Stimulated activated effector memory CD8-positive, alpha-beta T cell treated with anti-CD3 and anti-CD28 coated beads, Interleukin-12 subunit alpha, Interleukin-12 subunit beta, amount 100 ng/mL, for 72 hours (primary cell): Measurements from ENCODE around the gene TBC1D9.
A peak's percentile ranks its signal among the peaks of the same experiment; 100 is the strongest.

ENCODE experiments used
- ATAC-seq: fragments of 150-1000 bp; cut with Tn5 transposase; 2 replicates; pipeline ENCODE4 v1.10.0; 2021
- DNase-seq, 2 donors: peaks; one replicate each; pipeline ENCODE4 v3.0.0; 2021 to 2022; ENCODE audit warnings: low spot score in 2 of 2
- H3K27ac Mint-ChIP-seq: one replicate; pipeline ENCODE4 v1.8.0; 2022; ENCODE audit warnings: mild to moderate bottlenecking, mixed read lengths
- H3K36me3 Mint-ChIP-seq: one replicate; pipeline ENCODE4 v1.8.0; 2022; ENCODE audit warnings: mild to moderate bottlenecking, mixed read lengths
- H3K4me1 Mint-ChIP-seq: one replicate; pipeline ENCODE4 v1.8.0; 2022; ENCODE audit warnings: mixed read lengths
- H3K4me3 Mint-ChIP-seq: one replicate; pipeline ENCODE4 v1.8.0; 2022; ENCODE audit warnings: mild to moderate bottlenecking, mixed read lengths
- H3K9me3 Mint-ChIP-seq: one replicate; pipeline ENCODE4 v1.8.0; 2022; ENCODE audit warnings: mixed read lengths

TBC1D9 gene

GRCh38 chr4:140617499-140618248, 138.5 kb downstream of the TBC1D9 start:
- Mint-ChIP-seq H3K27ac (no peak overlapping the region), H3K9me3 (no peaks in the 10 kb centered on the region), H3K4me3 (no peak overlapping the region), H3K4me1 (no peaks in the 10 kb centered on the region), H3K36me3 (no peaks in the 10 kb centered on the region)
- DNase-seq (no peak), ATAC-seq (peak; percentile 16)

GRCh38 chr4:140615451-140615850, 140.7 kb downstream of the TBC1D9 start:
- DNase-seq (no peak), ATAC-seq (no peak)
- H3K36me3 Mint-ChIP-seq = no peaks in the 10 kb centered on the region
- H3K9me3 Mint-ChIP-seq = no peaks in the 10 kb centered on the region
- no peaks in the 10 kb centered on the region for H3K4me1 Mint-ChIP-seq
- no peak overlapping the region for H3K27ac Mint-ChIP-seq
- H3K4me3 Mint-ChIP-seq = no peak overlapping the region

GRCh38 chr4:140612357-140612756, 143.8 kb downstream of the TBC1D9 start:
- Mint-ChIP-seq H3K27ac (no peak overlapping the region), H3K36me3 (no peaks in the 10 kb centered on the region), H3K4me1 (no peaks in the 10 kb centered on the region), H3K4me3 (no peak overlapping the region), H3K9me3 (no peaks in the 10 kb centered on the region)
- DNase-seq (no peak), ATAC-seq (no peak)

- DNase-seq (no peak), ATAC-seq (no peak)
- Mint-ChIP-seq H3K4me1 (no peaks in the 10 kb centered on the region), H3K27ac (no peak overlapping the region), H3K4me3 (no peak overlapping the region), H3K36me3 (no peaks in the 10 kb centered on the region), H3K9me3 (no peaks in the 10 kb centered on the region)
These were observed 144.3 kb downstream of the TBC1D9 start for GRCh38 chr4:140611854-140612253.

GRCh38 chr4:140609548-140610425, 146.4 kb downstream of the TBC1D9 start:
- Mint-ChIP-seq H3K9me3 (no peaks in the 10 kb centered on the region), H3K36me3 (no peaks in the 10 kb centered on the region), H3K27ac (no peak overlapping the region), H3K4me3 (no peak overlapping the region), H3K4me1 (no peaks in the 10 kb centered on the region)
- peak; percentile 45 for ATAC-seq
- no peak for DNase-seq

- Mint-ChIP-seq H3K4me1 (no peaks in the 10 kb centered on the region), H3K9me3 (no peaks in the 10 kb centered on the region), H3K27ac (no peak overlapping the region), H3K4me3 (no peak overlapping the region), H3K36me3 (no peaks in the 10 kb centered on the region)
- DNase-seq (no peak), ATAC-seq (no peak)
These were observed 148.3 kb downstream of the TBC1D9 start for GRCh38 chr4:140607852-140608251.

- ATAC-seq (no peak), DNase-seq (no peak)
- H3K27ac Mint-ChIP-seq = no peak overlapping the region
- H3K9me3 Mint-ChIP-seq = no peaks in the 10 kb centered on the region
- H3K4me3 Mint-ChIP-seq = no peak overlapping the region
- H3K4me1 Mint-ChIP-seq = no peaks in the 10 kb centered on the region
- no peaks in the 10 kb centered on the region for H3K36me3 Mint-ChIP-seq
These were observed 151.6 kb downstream of the TBC1D9 start for GRCh38 chr4:140604544-140604943.

- H3K27ac Mint-ChIP-seq = no peak overlapping the region
- no peak for ATAC-seq
- no peaks in the 10 kb centered on the region for H3K9me3 Mint-ChIP-seq
- H3K4me3 Mint-ChIP-seq = no peak overlapping the region
- H3K36me3 Mint-ChIP-seq = no peaks in the 10 kb centered on the region
- no peaks in the 10 kb centered on the region for H3K4me1 Mint-ChIP-seq
- DNase-seq = no peak
These were observed 152.9 kb downstream of the TBC1D9 start for GRCh38 chr4:140603286-140603685.

GRCh38 chr4:140602714-140603113, 153.5 kb downstream of the TBC1D9 start:
- no peaks in the 10 kb centered on the region for H3K4me1 Mint-ChIP-seq
- no peak for ATAC-seq
- no peak overlapping the region for H3K27ac Mint-ChIP-seq
- H3K4me3 Mint-ChIP-seq = no peak overlapping the region
- H3K9me3 Mint-ChIP-seq = no peaks in the 10 kb centered on the region
- H3K36me3 Mint-ChIP-seq = no peaks in the 10 kb centered on the region
- no peak for DNase-seq

- no peak for ATAC-seq
These were observed 155.8 kb downstream of the TBC1D9 start for GRCh38 chr4:140600408-140600807.

GRCh38 chr4:140595065-140595464, 161.1 kb downstream of the TBC1D9 start:
- no peaks in the 10 kb centered on the region for H3K36me3 Mint-ChIP-seq
- no peaks in the 10 kb centered on the region for H3K4me1 Mint-ChIP-seq
- no peak overlapping the region for H3K4me3 Mint-ChIP-seq
- H3K9me3 Mint-ChIP-seq = no peaks in the 10 kb centered on the region
- ATAC-seq (no peak), DNase-seq (no peak)
- no peak overlapping the region for H3K27ac Mint-ChIP-seq

More at GRCh38 chr4:140600408-140600807, 155.8 kb downstream of the TBC1D9 start:
- Mint-ChIP-seq H3K4me1 (no peaks in the 10 kb centered on the region), H3K36me3 (no peaks in the 10 kb centered on the region), H3K4me3 (no peak overlapping the region), H3K27ac (no peak overlapping the region), H3K9me3 (no peaks in the 10 kb centered on the region)
- no peak for DNase-seq

- H3K4me3 Mint-ChIP-seq = no peak overlapping the region
- ATAC-seq (no peak), DNase-seq (no peak)
- H3K9me3 Mint-ChIP-seq = no peaks in the 10 kb centered on the region
- no peak overlapping the region for H3K27ac Mint-ChIP-seq
- no peaks in the 10 kb centered on the region for H3K36me3 Mint-ChIP-seq
- H3K4me1 Mint-ChIP-seq = no peaks in the 10 kb centered on the region
These were observed 171.7 kb downstream of the TBC1D9 start for GRCh38 chr4:140584439-140584838.

GRCh38 chr4:140581078-140581477, 175.1 kb downstream of the TBC1D9 start:
- DNase-seq (no peak), ATAC-seq (no peak)
- no peaks in the 10 kb centered on the region for H3K9me3 Mint-ChIP-seq
- no peak overlapping the region for H3K4me3 Mint-ChIP-seq
- H3K36me3 Mint-ChIP-seq = no peaks in the 10 kb centered on the region
- no peaks in the 10 kb centered on the region for H3K4me1 Mint-ChIP-seq
- no peak overlapping the region for H3K27ac Mint-ChIP-seq

GRCh38 chr4:140579278-140579677, 176.9 kb downstream of the TBC1D9 start:
- no peak overlapping the region for H3K27ac Mint-ChIP-seq
- ATAC-seq = no peak
- no peak for DNase-seq
- H3K4me3 Mint-ChIP-seq = no peak overlapping the region
- no peaks in the 10 kb centered on the region for H3K36me3 Mint-ChIP-seq
- no peaks in the 10 kb centered on the region for H3K4me1 Mint-ChIP-seq
- H3K9me3 Mint-ChIP-seq = no peaks in the 10 kb centered on the region

- DNase-seq = no peak
- Mint-ChIP-seq H3K27ac (no peak overlapping the region), H3K36me3 (no peaks in the 10 kb centered on the region), H3K4me1 (no peaks in the 10 kb centered on the region), H3K9me3 (peaks cover 9% of the 10 kb centered on the region), H3K4me3 (no peak overlapping the region)
- ATAC-seq = no peak
These were observed 180.7 kb downstream of the TBC1D9 start for GRCh38 chr4:140575489-140575888.

GRCh38 chr4:140571620-140572019, 184.6 kb downstream of the TBC1D9 start:
- Mint-ChIP-seq H3K4me3 (no peak overlapping the region), H3K9me3 (peaks cover 9% of the 10 kb centered on the region), H3K27ac (no peak overlapping the region), H3K4me1 (peaks cover 6% of the 10 kb centered on the region), H3K36me3 (no peaks in the 10 kb centered on the region)
- DNase-seq (no peak), ATAC-seq (no peak)
